Activated CD8-positive, alpha-beta memory T cell treated with anti-CD3 and anti-CD28 coated beads for 4 hours (primary cell): Measurements from ENCODE around the gene TMEM87A.
"Not testable (repeated sequence)": the region's sequence is repeated elsewhere in the genome, so short reads cannot be mapped to it uniquely, and the experiment has no call there.

Experiments used
- DNase-seq, 2 donors: peaks; one replicate each; pipeline ENCODE4 v3.0.0-alpha.2; 2020; ENCODE audit warnings: low read depth in 2 of 2

Gene TMEM87A

DNA sequence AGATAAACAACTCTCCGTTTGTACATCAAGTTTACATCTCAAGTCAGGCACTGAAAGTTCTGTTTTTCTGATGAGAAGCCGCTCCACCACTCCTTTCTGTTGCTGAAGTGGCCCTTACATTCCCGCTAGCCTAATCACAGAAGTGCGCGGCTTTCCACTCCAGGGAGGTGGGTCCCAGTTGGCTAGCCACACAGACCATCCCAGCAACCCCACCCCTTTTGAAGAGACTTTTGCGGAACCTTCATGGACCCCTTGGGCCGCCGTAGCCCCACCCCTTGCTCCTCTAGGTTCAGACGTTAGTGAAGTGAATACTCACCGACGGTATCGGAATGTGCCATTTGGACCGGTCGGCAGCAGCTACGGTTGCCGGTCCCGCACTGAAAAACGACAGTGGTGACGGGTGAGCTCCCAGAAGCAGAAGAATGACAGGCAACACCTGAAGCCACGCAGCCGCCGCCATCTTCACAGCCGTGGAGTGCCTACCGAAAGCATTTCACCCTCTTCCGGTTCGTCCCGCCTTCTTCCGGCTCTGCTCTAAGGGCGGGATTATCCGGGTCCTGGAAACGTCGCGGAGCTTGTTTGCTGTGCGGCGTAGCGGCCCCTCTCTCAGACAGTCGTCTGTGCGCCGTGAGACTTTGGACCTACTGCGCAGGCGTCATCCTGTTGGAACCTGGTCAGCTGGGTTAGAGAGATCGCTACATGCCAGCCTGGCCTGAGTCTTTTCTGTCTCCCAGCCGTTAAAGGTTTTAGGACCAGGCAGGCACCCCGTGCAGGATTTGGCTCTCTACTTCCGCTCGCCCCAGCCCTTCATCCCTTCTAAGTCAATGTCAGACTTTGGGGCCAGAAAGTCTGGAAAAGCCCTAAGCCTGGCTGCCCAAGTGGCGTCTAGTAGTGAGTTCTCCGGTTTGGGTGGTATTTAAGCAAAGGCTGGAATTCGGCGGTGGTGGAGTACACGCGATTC is at the start of gene TMEM87A, which contains the start of gene GANC:
Gene TMEM87A, minus strand, starts transcription at position 495 of the 961 bp plus-strand sequence. Its CDS starts 35 bp downstream, at position 460.
Gene GANC, plus strand, starts transcription at position 263 of the 961 bp plus-strand sequence. CDS start 1,281 bp downstream, outside the sequence.
- peak; percentile 92 for DNase-seq

GRCh38 chr15:42319206-42319605 is 46.0 kb upstream of the TMEM87A start:
- DNase-seq: no peak

- not testable (repeated sequence) for DNase-seq
Observed at GRCh38 chr15:42316282-42316805, 43.1 kb upstream of the TMEM87A start.

DNA sequence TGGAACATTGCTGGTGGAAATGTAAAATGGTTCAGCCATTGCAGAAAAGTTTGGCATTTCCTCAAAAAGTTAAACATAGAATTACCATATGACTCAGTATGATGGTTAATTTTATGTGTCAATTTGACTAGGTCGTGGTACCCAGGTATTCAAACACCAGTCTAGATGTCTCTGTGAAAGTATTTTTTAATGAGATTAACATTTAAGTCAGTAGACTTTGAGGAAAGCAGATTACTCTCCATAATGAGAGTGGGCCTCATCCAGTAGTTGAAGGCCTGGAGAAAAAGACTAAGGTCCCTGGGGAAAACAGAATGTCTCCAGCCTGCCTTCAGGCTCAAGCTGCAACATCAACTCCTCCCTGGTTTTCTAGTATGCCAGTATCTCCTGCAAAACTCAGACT is 42.3 kb upstream of the TMEM87A start:
- DNase-seq: no peak

- DNase-seq: no peak
Observed at GRCh38 chr15:42314818-42315217, 41.6 kb upstream of the TMEM87A start.

- no peak for DNase-seq
Observed at GRCh38 chr15:42313463-42313862, 40.2 kb upstream of the TMEM87A start.

DNA sequence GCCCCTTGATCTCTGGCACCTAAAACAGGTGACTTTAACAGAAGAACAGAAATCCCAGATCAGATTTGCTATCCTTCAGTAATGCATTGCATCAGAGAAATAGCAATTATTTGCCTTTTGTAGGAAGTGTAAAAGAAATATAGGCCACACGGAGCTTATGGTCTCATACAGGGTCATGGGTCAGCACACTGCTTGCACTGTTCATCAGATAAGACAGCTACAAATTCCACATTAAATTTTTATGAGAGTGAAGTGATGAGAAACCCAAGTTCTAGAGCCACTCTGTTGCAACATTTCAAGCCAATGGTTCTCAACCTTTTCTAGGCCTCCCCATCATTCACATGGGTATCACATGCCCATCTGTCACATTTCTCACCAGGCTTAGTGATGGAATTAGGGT is 33.4 kb upstream of the TMEM87A start:
- no peak for DNase-seq

- not testable (repeated sequence) for DNase-seq
Observed at GRCh38 chr15:42301004-42301403, 27.8 kb upstream of the TMEM87A start.

DNA sequence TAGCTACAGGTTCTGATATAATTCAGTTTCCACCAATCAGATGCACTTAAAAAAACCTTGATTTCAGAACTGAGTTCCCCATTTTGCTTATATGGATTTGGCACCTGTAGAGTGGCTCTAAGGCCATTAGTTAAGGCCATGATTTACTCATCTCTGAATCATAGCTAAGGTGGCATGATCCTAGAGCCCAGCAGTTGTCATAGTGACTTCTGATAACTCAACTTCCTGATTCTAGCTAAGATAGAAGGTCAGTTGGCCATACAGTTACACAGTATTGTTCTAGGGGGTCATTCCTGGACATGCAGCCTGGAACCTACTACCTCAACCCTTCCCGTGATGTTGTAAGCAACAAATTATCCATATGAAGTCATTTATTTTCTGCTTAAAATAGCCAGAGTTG is 15.9 kb upstream of the TMEM87A start:
- no peak for DNase-seq

DNA sequence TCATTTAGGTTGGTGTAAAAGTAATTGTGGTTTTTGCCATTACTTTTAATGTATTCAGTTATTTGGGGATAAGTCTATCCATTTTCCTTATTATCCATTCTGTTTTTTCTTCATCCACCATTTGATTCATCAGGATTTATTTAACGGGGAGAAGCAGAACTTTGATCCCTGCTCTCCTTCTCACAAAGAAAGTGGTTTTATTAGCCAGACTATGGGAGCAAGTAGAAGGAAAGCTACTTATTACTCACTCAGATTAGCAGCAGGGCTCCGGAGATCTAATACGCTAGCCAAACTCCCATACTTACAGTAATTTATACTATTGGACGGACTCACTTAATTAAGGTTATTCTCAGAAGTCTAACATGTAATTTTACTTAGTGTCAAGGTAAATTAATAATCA is 14.7 kb upstream of the TMEM87A start:
- no peak for DNase-seq

DNA sequence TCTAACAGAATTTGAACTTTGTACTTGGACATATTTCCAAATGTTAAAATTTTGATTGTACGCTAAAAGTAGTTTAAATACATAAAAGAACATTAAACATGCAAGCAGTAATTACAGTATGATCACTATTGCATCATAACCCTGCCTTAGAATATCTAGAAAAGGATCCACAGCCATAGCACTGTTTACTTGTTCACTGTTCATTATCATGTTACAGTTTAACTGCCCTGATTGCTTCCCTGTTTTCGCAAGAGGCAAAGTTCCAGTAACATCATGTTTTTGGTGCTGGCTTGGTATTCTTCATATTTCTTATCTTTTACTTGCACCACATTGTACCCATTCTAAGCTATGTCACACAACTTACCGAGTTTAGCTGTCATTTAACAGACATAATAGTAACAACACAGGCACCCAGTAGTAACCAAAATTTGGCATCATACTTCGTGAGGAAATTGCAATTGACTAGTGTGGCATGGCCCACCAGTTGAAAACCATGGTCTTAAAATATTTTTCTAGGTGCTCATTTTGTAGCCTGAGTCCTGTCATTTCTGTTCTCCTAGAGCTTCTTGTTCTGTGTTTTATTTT is 13.3 kb upstream of the TMEM87A start:
- DNase-seq: no peak

DNA sequence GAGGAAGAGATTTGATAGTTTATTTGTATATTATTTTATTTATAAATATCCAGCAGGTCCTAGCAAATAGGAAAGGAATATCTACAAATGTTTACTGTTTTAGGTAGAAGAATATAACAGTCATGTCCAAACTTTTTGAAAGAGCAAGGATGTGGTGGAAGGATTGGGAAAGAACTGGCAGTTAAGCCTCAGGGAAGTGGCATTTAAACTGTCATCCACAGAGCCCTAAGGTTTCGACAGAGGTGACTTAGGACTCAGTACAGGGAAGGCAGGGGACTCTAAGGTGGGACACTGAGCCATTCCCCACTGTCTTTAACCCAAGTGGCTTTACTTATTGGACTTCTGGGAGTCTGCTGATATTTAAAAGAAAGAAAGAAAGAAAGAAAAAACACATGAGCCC is 11.8 kb upstream of the TMEM87A start:
- DNase-seq: no peak

DNA sequence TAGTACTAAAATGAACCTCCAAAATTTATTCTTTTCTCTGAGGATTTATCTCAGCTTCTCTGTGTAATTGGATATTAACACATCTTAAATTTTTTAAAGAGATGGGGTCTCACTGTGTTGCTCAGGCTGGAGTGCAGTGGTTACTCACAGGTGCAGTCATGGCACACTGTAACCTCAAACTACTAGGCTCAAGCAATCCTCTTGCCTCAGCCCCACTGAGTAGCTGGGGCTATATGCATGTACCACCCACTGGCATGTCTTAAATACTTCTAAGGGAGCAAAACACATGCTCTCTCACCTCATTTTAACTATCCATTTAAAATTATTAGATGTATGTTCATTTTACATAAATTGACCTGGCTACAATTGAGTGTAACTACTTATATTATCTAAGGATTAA is 11.3 kb upstream of the TMEM87A start:
- DNase-seq: no peak

DNA sequence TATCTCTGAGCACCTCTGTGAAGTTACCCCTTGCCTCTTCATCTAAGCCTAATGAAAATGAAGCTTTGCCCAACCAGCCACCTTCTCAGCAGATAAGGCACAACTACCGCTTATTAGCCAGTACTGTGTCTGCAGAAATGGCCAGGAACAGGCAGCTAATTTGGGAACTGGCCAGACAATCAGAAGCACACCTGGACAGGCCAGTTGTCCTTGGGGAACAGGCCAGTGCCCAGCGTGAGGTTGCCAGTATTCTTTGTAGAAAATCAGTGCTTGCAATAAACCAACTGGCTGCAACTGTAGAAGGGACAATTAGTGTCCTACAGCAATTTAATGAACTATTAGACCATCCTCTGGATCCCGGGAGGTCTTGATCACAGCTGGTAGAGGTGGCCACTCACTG is 10.4 kb upstream of the TMEM87A start:
- no peak for DNase-seq

GRCh38 chr15:42282926-42283325 is 9.7 kb upstream of the TMEM87A start:
- no peak for DNase-seq

GRCh38 chr15:42282344-42282743 is 9.1 kb upstream of the TMEM87A start:
- DNase-seq: no peak

DNA sequence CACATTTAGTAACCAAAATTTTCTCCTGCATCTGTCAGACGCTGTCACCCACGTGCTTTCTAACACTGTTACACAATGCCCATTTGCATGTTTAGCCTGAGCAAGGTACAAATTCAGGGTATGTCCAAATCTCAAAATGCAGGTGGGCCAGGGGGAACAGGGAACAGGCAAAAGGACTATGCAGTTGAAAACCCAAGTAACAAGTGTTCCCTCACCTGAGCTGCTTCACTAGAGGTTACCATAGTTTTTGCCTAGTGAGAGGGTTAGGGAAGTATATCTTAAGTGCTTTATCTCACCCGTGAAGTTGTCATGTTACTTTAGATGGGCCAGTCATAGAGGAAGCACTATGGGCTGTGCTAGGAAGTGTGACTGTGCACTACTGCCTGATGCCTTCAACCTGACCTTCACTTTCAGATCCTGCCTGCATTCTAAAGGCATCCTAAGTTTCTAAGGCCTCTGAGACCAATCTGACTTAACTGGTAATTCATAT is 6.0 kb upstream of the TMEM87A start:
- DNase-seq: no peak

- DNase-seq: no peak
Observed at GRCh38 chr15:42276762-42277161, 3.5 kb upstream of the TMEM87A start.

DNA sequence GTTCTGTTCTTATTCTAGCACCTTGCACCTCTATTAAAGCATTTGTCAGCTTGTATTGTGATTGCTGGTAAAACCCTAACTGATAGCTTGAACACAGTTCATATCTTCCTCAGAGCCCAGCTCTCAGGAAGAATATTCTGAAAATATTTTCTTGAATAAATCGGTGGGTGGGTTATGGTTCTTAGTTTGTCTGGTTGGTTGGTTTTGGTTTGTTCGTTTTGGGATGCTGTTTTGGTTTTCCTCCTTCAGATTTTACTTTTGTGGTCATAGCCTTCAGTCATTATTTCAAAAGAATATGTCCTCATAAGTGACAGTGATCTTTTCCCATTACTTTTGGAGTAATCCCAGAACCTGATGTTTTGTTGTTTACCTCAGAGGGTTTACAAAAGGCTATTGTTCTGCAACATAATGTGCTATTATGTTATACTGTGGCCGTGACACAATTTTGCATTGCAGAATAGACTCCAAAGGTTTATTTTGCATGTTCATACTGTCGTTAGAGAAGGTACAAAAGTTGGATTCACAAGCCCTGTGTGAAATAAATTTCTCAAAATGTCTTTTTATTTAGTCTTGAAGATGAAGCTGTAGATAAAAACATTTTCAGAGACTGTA is 2.7 kb upstream of the TMEM87A start:
- no peak for DNase-seq

GRCh38 chr15:42274702-42274989 is 1.4 kb upstream of the TMEM87A start:
- DNase-seq: no peak

- peak; percentile 26 to 31 for DNase-seq
Observed at GRCh38 chr15:42273900-42274701, 868 bp upstream of the TMEM87A start.

GRCh38 chr15:42270996-42271395 is 2.2 kb downstream of the TMEM87A start:
- DNase-seq: no peak
